Sigmoid colon (tissue), 4 donors: Measurements from ENCODE around the gene CPA1.

Experiments
- EP300 ChIP-seq, 4 donors: sonication (generic); formaldehyde crosslinking; IDR thresholded peaks; one replicate each; pipeline ENCODE4 v1.6.1; 2017; ENCODE audit warnings: antibody characterized with exemption in 4 of 4
- POLR2A ChIP-seq, 2 donors: fragments of 450-650 bp; IDR thresholded peaks; one replicate each; pipeline ENCODE4 v1.6.1; 2016; ENCODE audit warnings: antibody characterized with exemption in 2 of 2, mild to moderate bottlenecking in 2 of 2, moderate library complexity in 2 of 2
- TF ChIP-seq, protein P1 (sequence below), 4 experiments: fragments of 450-650 bp in 3 of 4; fragments of 200-600 bp in 1 of 4; IDR thresholded peaks; one replicate each; pipeline ENCODE4 v1.5.1; 2016 to 2019; ENCODE audit warnings: antibody characterized with exemption in 4 of 4, mild to moderate bottlenecking in 3 of 4, moderate library complexity in 2 of 4

DNA sequence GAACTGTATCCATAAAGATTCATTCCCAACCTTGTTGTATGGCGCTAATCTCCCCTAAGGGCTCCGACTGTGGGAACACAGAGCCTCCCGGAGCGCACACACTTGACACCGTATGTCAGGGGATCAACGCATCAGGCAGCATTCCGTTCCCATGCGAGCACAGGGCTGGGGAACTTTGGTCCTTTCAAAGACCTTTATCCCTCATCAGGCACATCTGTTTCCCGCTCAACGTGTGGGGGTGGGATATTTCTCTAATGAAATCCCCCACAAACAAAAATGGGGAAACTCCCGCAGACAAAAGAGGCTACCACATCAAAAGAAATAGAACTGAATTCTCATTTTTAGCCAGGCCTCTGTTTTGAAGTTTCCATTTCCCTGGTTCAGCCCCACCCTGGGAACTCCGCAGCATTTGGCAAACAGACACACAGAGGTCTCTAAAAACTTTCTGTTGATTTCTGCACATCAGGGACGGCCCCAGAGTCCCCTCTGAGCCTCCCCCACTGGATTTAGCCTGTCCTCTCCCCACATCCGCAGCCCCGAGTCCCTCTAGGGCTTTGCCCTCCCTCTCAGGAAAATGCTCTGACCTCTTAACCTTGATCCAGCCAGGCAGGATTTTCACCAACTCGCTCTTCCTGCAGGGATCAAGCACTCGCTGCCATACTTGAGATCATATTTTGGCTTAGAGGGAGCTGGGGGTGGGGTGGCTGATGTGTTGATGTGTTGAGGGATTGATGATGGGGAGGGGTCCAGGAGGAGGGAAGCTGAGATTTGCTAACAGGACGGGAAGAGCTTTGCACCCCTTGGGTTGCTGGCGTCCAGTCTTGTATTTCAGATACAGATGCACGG lies 29.1 kb upstream of the CPA1 start:
- TF ChIP-seq, protein P1, sequence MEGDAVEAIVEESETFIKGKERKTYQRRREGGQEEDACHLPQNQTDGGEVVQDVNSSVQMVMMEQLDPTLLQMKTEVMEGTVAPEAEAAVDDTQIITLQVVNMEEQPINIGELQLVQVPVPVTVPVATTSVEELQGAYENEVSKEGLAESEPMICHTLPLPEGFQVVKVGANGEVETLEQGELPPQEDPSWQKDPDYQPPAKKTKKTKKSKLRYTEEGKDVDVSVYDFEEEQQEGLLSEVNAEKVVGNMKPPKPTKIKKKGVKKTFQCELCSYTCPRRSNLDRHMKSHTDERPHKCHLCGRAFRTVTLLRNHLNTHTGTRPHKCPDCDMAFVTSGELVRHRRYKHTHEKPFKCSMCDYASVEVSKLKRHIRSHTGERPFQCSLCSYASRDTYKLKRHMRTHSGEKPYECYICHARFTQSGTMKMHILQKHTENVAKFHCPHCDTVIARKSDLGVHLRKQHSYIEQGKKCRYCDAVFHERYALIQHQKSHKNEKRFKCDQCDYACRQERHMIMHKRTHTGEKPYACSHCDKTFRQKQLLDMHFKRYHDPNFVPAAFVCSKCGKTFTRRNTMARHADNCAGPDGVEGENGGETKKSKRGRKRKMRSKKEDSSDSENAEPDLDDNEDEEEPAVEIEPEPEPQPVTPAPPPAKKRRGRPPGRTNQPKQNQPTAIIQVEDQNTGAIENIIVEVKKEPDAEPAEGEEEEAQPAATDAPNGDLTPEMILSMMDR (IDR thresholded peaks at IDR 0.05), result no peak
- TF ChIP-seq EP300 (IDR thresholded peaks at IDR 0.05) (no peak), POLR2A (IDR thresholded peaks at IDR 0.05) (no peak)
